Activated CD4-positive, alpha-beta T cell treated with anti-CD3 and anti-CD28 coated beads for 48 hours (primary cell): Measurements from ENCODE around the gene PGA3.
"Not testable (repeated sequence)": the region's sequence is repeated elsewhere in the genome, so short reads cannot be mapped to it uniquely, and the experiment has no call there.

ENCODE experiments used
- DNase-seq: peaks from one replicate; pipeline ENCODE4 v3.0.0-alpha.2; 2020

The PGA3 gene

GRCh38 chr11:61172356-61172755, 31.0 kb upstream of the PGA3 start:
- DNase-seq, result no peak

- no peak for DNase-seq
Measured at GRCh38 chr11:61172888-61173287, 30.4 kb upstream of the PGA3 start.

DNA sequence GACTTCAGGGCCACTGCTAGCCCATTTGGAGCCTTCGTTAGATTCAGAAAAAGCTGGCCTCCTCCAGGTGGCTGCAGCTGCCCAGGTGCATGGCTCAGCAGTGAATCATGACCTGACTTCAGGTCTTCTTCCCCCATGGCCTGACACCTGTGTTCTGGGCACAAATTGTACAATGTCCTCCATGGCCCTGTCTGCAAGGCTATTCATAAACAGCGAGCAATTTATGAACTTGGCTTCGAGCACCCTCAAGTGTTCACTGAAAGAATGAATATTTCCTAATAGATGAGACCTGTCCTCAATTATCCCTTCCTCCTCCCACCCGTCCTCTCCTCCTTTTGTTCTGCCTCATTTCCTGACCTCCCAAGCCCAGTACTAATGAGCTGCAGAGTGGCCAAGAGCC, 29.9 kb upstream of the PGA3 start:
- no peak for DNase-seq

- no peak for DNase-seq
Measured at GRCh38 chr11:61174273-61174672, 29.0 kb upstream of the PGA3 start.

GRCh38 chr11:61174949-61175348, 28.4 kb upstream of the PGA3 start:
- no peak for DNase-seq

DNA sequence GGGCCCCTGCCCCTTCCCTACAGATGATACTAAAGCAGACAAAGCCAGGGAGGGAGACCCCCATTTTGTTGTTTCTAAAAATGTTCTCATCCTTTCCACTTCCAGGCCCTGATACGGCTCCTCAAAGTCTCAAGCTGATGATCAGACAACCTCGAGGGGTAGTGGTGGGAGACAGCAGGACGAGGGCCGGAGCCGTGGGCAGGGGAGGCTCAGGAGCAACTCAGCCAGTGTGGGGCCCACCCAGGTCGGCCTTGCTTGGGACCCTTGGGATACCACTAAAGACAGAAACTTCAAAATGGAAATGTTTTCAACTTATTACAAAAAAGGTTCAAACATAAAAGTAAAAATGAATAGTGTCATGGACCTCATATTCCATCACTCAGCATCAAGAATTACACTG, 26.9 kb upstream of the PGA3 start:
- DNase-seq, result no peak

GRCh38 chr11:61180205-61180604, 23.1 kb upstream of the PGA3 start:
- DNase-seq, result not testable (repeated sequence)

DNA sequence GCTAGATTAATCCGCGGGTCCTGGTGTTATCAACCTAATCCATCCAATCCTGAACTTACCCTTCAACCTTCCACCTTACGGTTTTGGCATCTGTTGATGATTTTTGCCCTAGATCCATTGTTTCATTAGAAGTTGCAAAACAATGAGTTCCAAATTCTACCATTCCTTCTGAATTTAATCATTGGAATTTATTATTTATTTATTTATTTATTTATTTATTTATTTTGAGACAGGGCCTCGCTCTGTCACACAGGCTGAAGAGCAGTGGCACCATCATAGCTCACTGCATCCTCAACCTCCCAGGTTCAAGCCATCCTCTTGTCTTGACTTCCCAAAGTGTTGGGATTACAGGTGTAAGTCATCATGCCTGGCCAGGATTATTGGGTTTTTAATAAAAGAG, 21.8 kb upstream of the PGA3 start:
- DNase-seq, result no peak

- no peak for DNase-seq
Measured at GRCh38 chr11:61183645-61184044, 19.7 kb upstream of the PGA3 start.

- no peak for DNase-seq
Measured at GRCh38 chr11:61186504-61186903, 16.8 kb upstream of the PGA3 start.

DNA sequence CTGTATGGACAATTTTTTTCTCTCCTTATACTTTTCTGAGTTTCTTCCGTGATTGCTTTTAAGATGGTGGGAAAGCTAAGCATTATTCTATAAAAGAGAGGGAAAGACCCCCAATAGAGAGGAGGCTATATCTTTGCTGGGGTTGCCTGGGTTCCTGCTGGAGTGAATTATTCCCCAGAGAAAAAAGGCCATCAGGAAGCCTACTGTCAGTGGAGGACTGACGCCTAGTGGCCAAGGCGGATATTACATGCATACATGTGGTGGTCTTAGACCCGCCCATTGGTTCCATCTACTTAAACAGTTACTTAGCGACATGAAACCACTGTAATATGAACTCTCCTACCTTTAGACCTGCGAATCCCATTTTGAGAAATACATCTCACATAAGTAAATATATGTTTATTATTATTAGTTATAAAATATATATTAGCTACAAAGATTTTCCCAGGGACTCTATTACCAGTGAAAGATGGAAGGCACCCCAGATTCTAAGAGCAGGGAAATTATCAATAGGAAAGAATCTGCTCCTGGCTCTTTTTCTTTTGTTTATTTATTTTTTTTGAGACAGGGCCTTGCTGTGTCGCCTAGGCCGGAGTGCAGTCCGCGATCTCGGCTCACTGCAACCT, 15.7 kb upstream of the PGA3 start:
- DNase-seq, result peak; percentile 89

- DNase-seq, result no peak
Measured at GRCh38 chr11:61189933-61190332, 13.4 kb upstream of the PGA3 start.

DNA sequence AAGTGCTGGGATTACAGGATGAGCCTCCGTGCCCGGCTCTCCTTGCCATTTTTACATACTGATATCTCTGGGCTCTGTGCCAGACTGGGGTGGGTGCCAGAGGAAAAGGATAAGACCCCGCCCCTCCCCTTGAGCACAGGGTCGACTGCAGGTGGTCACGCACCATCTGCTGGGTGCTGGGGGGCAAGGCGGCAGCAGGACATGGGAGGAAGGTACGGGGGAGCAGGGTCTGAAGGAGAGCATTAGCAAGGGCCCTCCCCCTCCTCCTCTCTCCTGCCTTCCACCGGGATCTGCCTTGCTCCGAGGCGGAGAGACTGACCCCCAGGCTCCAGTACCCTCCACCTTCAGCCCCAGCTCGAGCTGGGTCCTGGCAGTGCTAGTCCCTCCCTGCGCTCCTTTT, 9.7 kb upstream of the PGA3 start:
- no peak for DNase-seq

- DNase-seq, result no peak
Measured at GRCh38 chr11:61194169-61194671, 9.1 kb upstream of the PGA3 start.

- DNase-seq, result no peak
Measured at GRCh38 chr11:61194981-61195695, 8.2 kb upstream of the PGA3 start.

- no peak for DNase-seq
Measured at GRCh38 chr11:61195719-61196118, 7.6 kb upstream of the PGA3 start.

GRCh38 chr11:61198361-61198760, 5.0 kb upstream of the PGA3 start:
- no peak for DNase-seq

DNA sequence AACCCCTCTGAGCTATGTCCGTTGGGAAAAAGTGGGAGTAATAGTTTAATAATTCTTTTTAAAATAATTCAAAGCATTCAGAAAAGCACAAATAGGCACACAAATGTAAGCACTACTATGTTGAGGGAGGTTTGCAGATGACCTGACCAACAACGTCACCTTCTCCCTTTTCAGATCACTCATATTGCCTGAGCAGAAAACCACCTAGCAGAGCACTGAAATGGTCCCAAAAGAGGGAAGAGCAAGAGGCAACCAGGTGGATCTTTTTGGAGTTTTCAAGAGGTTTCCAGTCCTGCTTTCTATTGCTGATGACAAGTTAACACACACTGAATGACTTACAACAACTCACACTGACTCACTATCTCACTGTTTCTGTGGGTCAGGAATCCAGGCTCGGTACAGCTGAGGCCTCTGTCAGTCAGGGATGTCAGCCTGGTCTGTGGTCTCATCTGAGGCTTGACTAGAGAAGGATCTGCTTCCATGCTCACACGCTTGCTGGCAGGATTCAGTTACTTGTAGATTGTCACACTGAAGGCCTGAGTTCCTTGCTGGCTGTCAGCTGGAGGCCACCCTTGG, 4.3 kb upstream of the PGA3 start:
- DNase-seq, result no peak

DNA sequence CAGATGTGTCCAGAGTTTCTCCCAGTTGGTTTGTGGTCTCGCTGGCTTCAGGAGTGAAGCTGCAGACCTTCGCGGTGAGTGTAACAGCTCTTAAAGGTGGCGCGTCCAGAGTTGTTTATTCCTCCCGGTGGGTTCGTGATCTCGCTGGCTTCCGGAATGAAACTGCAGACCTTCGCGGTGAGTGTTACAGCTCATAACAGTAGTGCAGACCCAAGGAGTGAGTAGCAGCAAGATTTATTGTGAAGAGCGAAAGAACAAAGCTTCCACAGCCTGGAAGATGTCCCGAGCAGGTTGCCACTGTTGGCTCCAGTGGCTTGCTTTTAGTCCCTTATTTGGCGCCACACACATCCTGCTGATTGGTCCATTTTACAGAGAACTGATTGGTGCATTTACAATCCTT, 1.8 kb upstream of the PGA3 start:
- no peak for DNase-seq

DNA sequence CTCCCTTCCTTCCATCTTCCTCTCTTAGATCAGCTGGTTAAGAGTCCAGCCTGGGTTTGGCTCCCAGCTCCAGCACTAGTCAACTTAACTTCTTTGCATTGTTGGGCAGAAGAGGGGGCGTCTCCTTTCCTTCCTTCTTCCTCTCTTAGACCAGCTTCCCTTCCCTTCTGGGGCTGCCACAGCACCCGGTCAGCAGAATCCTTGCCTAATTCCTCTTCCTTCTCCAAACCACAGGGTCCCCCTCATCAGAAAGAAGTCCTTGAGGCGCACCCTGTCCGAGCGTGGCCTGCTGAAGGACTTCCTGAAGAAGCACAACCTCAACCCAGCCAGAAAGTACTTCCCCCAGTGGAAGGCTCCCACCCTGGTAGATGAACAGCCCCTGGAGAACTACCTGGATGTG, 558 bp downstream of the PGA3 start:
- not testable (repeated sequence) for DNase-seq

GRCh38 chr11:61204502-61205059, 1.3 kb downstream of the PGA3 start:
- DNase-seq, result not testable (repeated sequence)

- DNase-seq, result not testable (repeated sequence)
Measured at GRCh38 chr11:61207636-61208310, 4.5 kb downstream of the PGA3 start.

DNA sequence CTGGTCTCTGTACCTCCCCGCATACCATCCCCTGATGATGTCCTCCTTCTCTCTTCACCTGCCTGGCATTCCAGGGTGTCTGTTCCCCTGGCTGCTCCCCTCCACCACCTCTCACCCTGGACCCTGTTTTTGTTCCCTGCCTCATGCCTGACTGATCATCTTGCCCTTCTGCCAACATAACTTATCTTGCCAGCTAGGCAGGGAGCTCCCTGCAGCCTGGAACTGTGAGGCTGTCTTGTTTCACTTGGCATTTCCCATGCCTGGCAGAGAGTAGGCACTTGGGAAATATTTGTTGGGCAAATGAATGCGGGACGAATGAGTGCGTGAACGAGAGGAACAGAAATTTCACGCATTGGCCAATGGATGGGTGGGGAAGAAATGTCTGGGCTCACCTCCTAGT, 7.3 kb downstream of the PGA3 start:
- DNase-seq, result not testable (repeated sequence)
